CD14-positive monocyte (primary cell): Measurements from ENCODE around the gene MDN1. TPM values are rescaled to one million over a fixed set of nuclear protein-coding genes. Genes with fewer than 3 reads are reported as not detected.

Experiments used
- DNase-seq, 3 donors: peaks; one replicate each; pipeline ENCODE4 v3.0.0-alpha.2; 2011 to 2022
- H2AFZ ChIP-seq: 2 replicates; pipeline ENCODE4 v1.6.0; 2012; ENCODE audit warnings: mild to moderate bottlenecking, low read depth, low read length, inconsistent platforms; ENCODE audit not compliant: insufficient read depth, poor library complexity, severe bottlenecking
- H3K27ac ChIP-seq, 2 donors: 1 replicate in 1 of 2; 2 replicates in 1 of 2; pipeline ENCODE4 v1.5.1; 2012 to 2013; ENCODE audit warnings: low read length in 2 of 2, control low read depth in 1 of 2, inconsistent platforms in 1 of 2, low read depth in 1 of 2, mild to moderate bottlenecking in 1 of 2
- H3K27me3 ChIP-seq, 2 donors: one replicate each; pipeline versions ENCODE4 v1.6.0 to v1.6.1; 2011 to 2013; ENCODE audit warnings: low read length in 2 of 2; ENCODE audit not compliant: control insufficient read depth in 2 of 2, insufficient read depth in 2 of 2
- H3K36me3 ChIP-seq, 2 donors: replicated peaks in 1 of 2; 1 replicate in 1 of 2; 2 replicates in 1 of 2; pipeline versions ENCODE4 v1.5.1 to v1.6.1; 2012 to 2013; ENCODE audit warnings: low read length in 2 of 2, control low read depth in 1 of 2, inconsistent platforms in 1 of 2, mild to moderate bottlenecking in 1 of 2; ENCODE audit not compliant: insufficient read depth in 2 of 2, control insufficient read depth in 1 of 2
- H3K4me1 ChIP-seq, 2 donors: 1 replicate in 1 of 2; 2 replicates in 1 of 2; pipeline versions ENCODE4 v1.5.1 to v1.6.1; 2012 to 2013; ENCODE audit warnings: low read length in 2 of 2, control low read depth in 1 of 2, inconsistent platforms in 1 of 2, mild to moderate bottlenecking in 1 of 2, moderate library complexity in 1 of 2; ENCODE audit not compliant: insufficient read depth in 2 of 2, control insufficient read depth in 1 of 2
- H3K4me2 ChIP-seq: replicated peaks from 2 replicates; pipeline ENCODE3; 2012; ENCODE audit warnings: low read length, moderate library complexity, mild to moderate bottlenecking; ENCODE audit not compliant: poor library complexity, severe bottlenecking; ENCODE audit errors: extremely low read depth
- H3K4me3 ChIP-seq, 3 experiments: fragments of 200-600 bp in 1 of 3; sonication (generic) in 1 of 3; replicated peaks in 1 of 3; 1 replicate in 2 of 3; 2 replicates in 1 of 3; pipeline ENCODE4 v1.5.1; 2011 to 2013; ENCODE audit warnings: low read length in 3 of 3, mild to moderate bottlenecking in 3 of 3, control low read depth in 2 of 3, low read depth in 2 of 3, inconsistent platforms in 1 of 3, moderate library complexity in 1 of 3
- H3K79me2 ChIP-seq: 2 replicates; pipeline ENCODE4 v1.6.0; 2012; ENCODE audit warnings: mild to moderate bottlenecking, control low read depth, inconsistent platforms, low read length, moderate library complexity; ENCODE audit not compliant: insufficient read depth
- H3K9ac ChIP-seq: 2 replicates; pipeline ENCODE4 v1.6.0; 2017; ENCODE audit warnings: low read length, mild to moderate bottlenecking; ENCODE audit not compliant: insufficient read depth, poor library complexity, severe bottlenecking
- H3K9me3 ChIP-seq, 2 donors: replicated peaks in 1 of 2; 1 replicate in 1 of 2; 2 replicates in 1 of 2; pipeline versions ENCODE4 v1.5.1 to v1.6.1; 2012 to 2013; ENCODE audit warnings: low read length in 2 of 2, control low read depth in 1 of 2; ENCODE audit not compliant: control insufficient read depth in 1 of 2, insufficient read depth in 1 of 2
- H4K20me1 ChIP-seq: 2 replicates; pipeline ENCODE4 v1.6.0; 2012; ENCODE audit warnings: mild to moderate bottlenecking, low read length, control low read depth, moderate library complexity; ENCODE audit not compliant: insufficient read depth
- H3K27ac Mint-ChIP-seq, 7 donors: one replicate each; pipeline ENCODE4 v1.8.0; 2020; ENCODE audit warnings: mild to moderate bottlenecking in 7 of 7, mixed read lengths in 7 of 7, moderate library complexity in 6 of 7, inconsistent platforms in 2 of 7
- H3K27me3 Mint-ChIP-seq, 3 donors: one replicate each; pipeline ENCODE4 v1.8.0; 2021 to 2022; ENCODE audit warnings: low read depth in 3 of 3, mild to moderate bottlenecking in 3 of 3, mixed read lengths in 3 of 3, moderate library complexity in 3 of 3, inconsistent platforms in 1 of 3
- H3K36me3 Mint-ChIP-seq, 2 donors: one replicate each; pipeline ENCODE4 v1.8.0; 2020; ENCODE audit warnings: mixed read lengths in 2 of 2, inconsistent platforms in 1 of 2, mild to moderate bottlenecking in 1 of 2
- H3K4me1 Mint-ChIP-seq: one replicate; pipeline ENCODE4 v1.8.0; 2020; ENCODE audit warnings: mild to moderate bottlenecking, mixed read lengths
- H3K4me3 Mint-ChIP-seq, 2 donors: one replicate each; pipeline ENCODE4 v1.8.0; 2020; ENCODE audit warnings: mild to moderate bottlenecking in 2 of 2, mixed read lengths in 2 of 2, moderate library complexity in 1 of 2
- H3K9me3 Mint-ChIP-seq, 7 donors: one replicate each; pipeline ENCODE4 v1.8.0; 2020 to 2022; ENCODE audit warnings: mixed read lengths in 7 of 7, mild to moderate bottlenecking in 6 of 7, moderate library complexity in 6 of 7, inconsistent platforms in 2 of 7
- CTCF ChIP-seq: fragments of 200-600 bp; IDR thresholded peaks from one replicate; pipeline ENCODE4 v1.8.0; 2022; ENCODE audit warnings: antibody characterized with exemption, mild to moderate bottlenecking
- WGBS: methylation state at CpG from one replicate; pipeline ENCODE4 v1.1.5; 2013; ENCODE audit warnings: missing lambda C conversion rate; ENCODE audit not compliant: insufficient coverage; 5-methylcytosine and 5-hydroxymethylcytosine counted together
- intact Hi-C, 2 donors: fragments of 100-400 bp; cut with micrococcal nuclease; formaldehyde crosslinking; loops; one replicate each; pipeline versions ENCODE4 v1.15.0 to v1.15.1; 2023
- polyA plus RNA-seq, 3 donors: library from polyadenylated mRNA; depleted of rRNA in 1 of 3; unstranded in 2 of 3; stranded (reverse) in 1 of 3; fragments of 300-500 nt in 2 of 3; fragments of >200 nt in 1 of 3; fragmentation: Illumina TruSeq in 2 of 3; gene quantifications; 1 replicate in 2 of 3; 2 replicates in 1 of 3; pipeline ENCODE4 v1.2.3, GENCODE V29; 2012 to 2021

Gene MDN1
- polyA plus RNA-seq, 3 donors, result 0.61 to 6.6 (median 1.8) TPM

- Histone ChIP-seq H3K9me3 (no peaks in the 10 kb centered on the region), H3K4me3 (no peak overlapping the region), H3K4me2 (no peak overlapping the region), H3K36me3 (peaks cover 59 to 92% of the 10 kb centered on the region in 2 donors), H3K27me3 (no peaks in the 10 kb centered on the region), H3K9ac (no peak overlapping the region), H3K27ac (no peak overlapping the region), H4K20me1 (no peaks in the 10 kb centered on the region), H3K4me1 (no peaks in the 10 kb centered on the region), H2AFZ (no peak overlapping the region), H3K79me2 (no peaks in the 10 kb centered on the region)
- H3K9me3 Mint-ChIP-seq, result no peaks in the 10 kb centered on the region
- no peak for TF ChIP-seq CTCF
- H3K36me3 Mint-ChIP-seq, result peaks cover 57 to 87% of the 10 kb centered on the region in 2 donors
- H3K4me1 Mint-ChIP-seq, result no peaks in the 10 kb centered on the region
- no peak for DNase-seq
- 100% methylated on average over 1 of the region's 3 CpGs for WGBS
- H3K4me3 Mint-ChIP-seq, result no peak overlapping the region
- intact Hi-C loops, result no loop called here
- H3K27ac Mint-ChIP-seq, result peak overlapping the region in 1 of 7 donors; percentile 59
- H3K27me3 Mint-ChIP-seq, result peaks cover 0 to 2% (median 0%) of the 10 kb centered on the region in 3 donors
Observed at GRCh38 chr6:89724981-89725380, 94.6 kb downstream of the MDN1 start.

GRCh38 chr6:89723046-89723445 is 96.5 kb downstream of the MDN1 start:
- H4K20me1 ChIP-seq, result no peaks in the 10 kb centered on the region
- no peak overlapping the region for H3K4me2 ChIP-seq
- peaks cover 51 to 77% of the 10 kb centered on the region in 2 donors for H3K36me3 Mint-ChIP-seq
- H3K9me3 ChIP-seq, result no peaks in the 10 kb centered on the region
- H3K27me3 ChIP-seq, result no peaks in the 10 kb centered on the region
- no peak overlapping the region for H3K27ac ChIP-seq
- H3K79me2 ChIP-seq, result no peaks in the 10 kb centered on the region
- H3K4me3 ChIP-seq, result no peak overlapping the region
- no peaks in the 10 kb centered on the region for H3K9me3 Mint-ChIP-seq
- H3K4me3 Mint-ChIP-seq, result no peak overlapping the region
- no peak overlapping the region for H3K9ac ChIP-seq
- no peak overlapping the region for H3K27ac Mint-ChIP-seq
- DNase-seq, result no peak
- peaks cover 58 to 87% of the 10 kb centered on the region in 2 donors for H3K36me3 ChIP-seq
- WGBS, result no CpG with 5 or more reads among the region's 2 CpGs
- peaks cover 0 to 2% (median 0%) of the 10 kb centered on the region in 3 donors for H3K27me3 Mint-ChIP-seq
- H3K4me1 ChIP-seq, result no peaks in the 10 kb centered on the region
- no peak for TF ChIP-seq CTCF
- intact Hi-C loops, result no loop called here
- no peaks in the 10 kb centered on the region for H3K4me1 Mint-ChIP-seq
- no peak overlapping the region for H2AFZ ChIP-seq
